Measurements from ENCODE around the gene PTPRT. TPM values are rescaled to one million over a fixed set of nuclear protein-coding genes. Genes with fewer than 3 reads are reported as not detected.

PTPRT gene
- total and polyA plus RNA-seq, 2 experiments from 2014 or later: not detected

- TF ChIP-seq REST (IDR thresholded peaks at IDR 0.05; ENCODE audit: unreplicated experiment) (no peak), JUNB (IDR thresholded peaks at IDR 0.05; ENCODE audit: unreplicated experiment) (no peak), EZH2phosphoT487 (IDR thresholded peaks at IDR 0.05; ENCODE audit: unreplicated experiment) (no peak)
These were observed 34.2 kb downstream of the PTPRT start (continued) for GRCh38 chr20:43155366-43156100.

DNA sequence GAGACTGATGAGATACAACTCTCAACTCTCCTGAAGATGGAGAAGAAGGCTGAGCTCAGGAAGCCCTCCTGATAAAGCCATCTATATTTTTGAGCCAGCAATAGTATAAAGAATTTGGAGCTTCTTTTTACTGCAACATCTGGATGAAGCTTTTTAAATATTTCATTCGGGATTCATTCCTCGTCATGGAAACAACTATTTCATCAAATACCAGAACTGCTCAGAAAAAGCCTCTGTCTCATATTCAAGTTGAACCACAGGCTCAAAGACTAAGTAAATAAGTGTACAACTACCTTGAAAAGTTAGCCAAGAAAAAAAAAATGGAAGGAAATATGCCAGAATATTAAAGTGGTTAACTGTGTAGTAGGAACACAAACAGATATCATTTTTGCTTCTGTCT is 37.8 kb downstream of the PTPRT start:
- H3K4me3 Mint-ChIP-seq: no peak overlapping the region
- Histone ChIP-seq H3K27ac (ENCODE audit: low read depth) (no peak overlapping the region), H3K9me2 (ENCODE audit: insufficient read depth) (no peaks in the 10 kb centered on the region), H3K4me2 (no peak overlapping the region), H3F3A (replicated peaks; ENCODE audit: low read depth) (no peaks in the 10 kb centered on the region), H4K20me1 (replicated peaks; ENCODE audit: insufficient read depth) (no peaks in the 10 kb centered on the region), H2AFZ (no peak overlapping the region), H3K27me3 (ENCODE audit: insufficient read depth) (no peaks in the 10 kb centered on the region), H3K4me3 (no peak overlapping the region), H3K36me3 (ENCODE audit: insufficient read depth) (peaks cover 5% of the 10 kb centered on the region; the same call in 1 of the 2 replicates), H3K79me2 (replicated peaks; ENCODE audit: insufficient read depth) (no peaks in the 10 kb centered on the region), H3K4me1 (ENCODE audit: insufficient read depth) (no peaks in the 10 kb centered on the region)
- H3K27me3 Mint-ChIP-seq (ENCODE audit: insufficient read depth, low read depth, poor library complexity): peaks cover 3% of the 10 kb centered on the region
- no peak for TF ChIP-seq POLR2AphosphoS5 (IDR thresholded peaks at IDR 0.05; ENCODE audit: low read depth)
- no peak for TF ChIP-seq ZNF114 (CRISPR knock-in tag; IDR thresholded peaks at IDR 0.05)
- TF ChIP-seq EZH2phosphoT487 (IDR thresholded peaks at IDR 0.05; ENCODE audit: unreplicated experiment): no peak
- TF ChIP-seq CREB1 (CRISPR knock-in tag; IDR thresholded peaks at IDR 0.05; ENCODE audit: low read depth): no peak
- H3K27ac Mint-ChIP-seq: no peak overlapping the region
- H3K9me3 Mint-ChIP-seq: peaks cover 92% of the 10 kb centered on the region
- peaks cover 15% of the 10 kb centered on the region; the same call in 2 of the 3 replicates for H3K36me3 Mint-ChIP-seq (ENCODE audit: low read depth)
- no peak for ATAC-seq
- H3K4me1 Mint-ChIP-seq: no peaks in the 10 kb centered on the region
- DNase-seq (ENCODE audit: low spot score): no peak

DNA sequence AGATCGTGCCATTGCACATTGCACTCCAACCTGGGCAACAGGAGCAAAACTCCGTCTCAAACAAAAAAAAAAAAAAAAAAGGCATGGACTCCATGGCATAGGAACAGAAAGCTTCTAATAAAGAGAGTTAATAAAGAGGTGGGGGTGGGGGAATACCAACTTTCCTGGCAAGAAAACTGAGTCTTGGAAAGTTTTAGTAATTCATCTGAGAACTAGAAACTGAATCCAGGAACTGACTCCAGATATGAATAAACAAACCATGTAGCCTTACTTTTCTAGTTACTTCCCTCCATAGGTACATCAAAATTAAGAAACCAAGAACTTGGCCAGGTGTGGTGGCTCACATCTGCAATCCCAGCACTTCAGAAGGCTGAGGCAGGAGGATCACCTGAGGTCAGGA is 38.5 kb downstream of the PTPRT start:
- Histone ChIP-seq H3K36me3 (ENCODE audit: insufficient read depth) (peaks cover 5% of the 10 kb centered on the region; the same call in 1 of the 2 replicates), H3K79me2 (replicated peaks; ENCODE audit: insufficient read depth) (no peaks in the 10 kb centered on the region), H3K27me3 (ENCODE audit: insufficient read depth) (no peaks in the 10 kb centered on the region), H3K27ac (ENCODE audit: low read depth) (no peak overlapping the region), H3F3A (replicated peaks; ENCODE audit: low read depth) (no peaks in the 10 kb centered on the region), H4K20me1 (replicated peaks; ENCODE audit: insufficient read depth) (no peaks in the 10 kb centered on the region), H2AFZ (no peak overlapping the region), H3K4me3 (no peak overlapping the region), H3K4me1 (ENCODE audit: insufficient read depth) (no peaks in the 10 kb centered on the region), H3K4me2 (no peak overlapping the region), H3K9me2 (ENCODE audit: insufficient read depth) (no peaks in the 10 kb centered on the region)
- no peak overlapping the region for H3K27ac Mint-ChIP-seq
- ATAC-seq: no peak
- H3K4me3 Mint-ChIP-seq: no peak overlapping the region
- H3K9me3 Mint-ChIP-seq: peaks cover 92% of the 10 kb centered on the region
- DNase-seq (ENCODE audit: low spot score): no peak
- peaks cover 19% of the 10 kb centered on the region; the same call in 2 of the 3 replicates for H3K36me3 Mint-ChIP-seq (ENCODE audit: low read depth)
- H3K4me1 Mint-ChIP-seq: no peaks in the 10 kb centered on the region
- peaks cover 3% of the 10 kb centered on the region for H3K27me3 Mint-ChIP-seq (ENCODE audit: insufficient read depth, low read depth, poor library complexity)
- no peak for TF ChIP-seq JUNB (IDR thresholded peaks at IDR 0.05; ENCODE audit: unreplicated experiment)
- no peak for TF ChIP-seq POLR2AphosphoS5 (IDR thresholded peaks at IDR 0.05; ENCODE audit: low read depth)
- TF ChIP-seq ZNF462 (CRISPR knock-in tag; IDR thresholded peaks at IDR 0.05): no peak
- TF ChIP-seq EZH2phosphoT487 (IDR thresholded peaks at IDR 0.05; ENCODE audit: unreplicated experiment): no peak
- no peak for TF ChIP-seq EZH2 (IDR thresholded peaks at IDR 0.05; ENCODE audit: low read depth, unreplicated experiment)
- TF ChIP-seq CREB1 (CRISPR knock-in tag; IDR thresholded peaks at IDR 0.05; ENCODE audit: low read depth): no peak
- no peak for TF ChIP-seq STAT1 (IDR thresholded peaks at IDR 0.05; ENCODE audit: unreplicated experiment)
